ENCODE data around the gene MACROD2. TPM values are rescaled to one million over a fixed set of nuclear protein-coding genes. Genes with fewer than 3 reads are reported as not detected.

MACROD2 gene
- total RNA-seq, 4 donors from 2014 or later, result 4.0 to 14.1 (median 10.4) TPM

GRCh38 chr20:15302075-15302474, 1306.8 kb downstream of the MACROD2 start:
- TF ChIP-seq POLR2A (IDR thresholded peaks at IDR 0.05), result no peak
- no peaks in the 10 kb centered on the region for H3K4me1 ChIP-seq
- H3K27ac ChIP-seq, result no peak overlapping the region
- no peaks in the 10 kb centered on the region for H3K36me3 ChIP-seq
- no peak overlapping the region for H3K4me3 ChIP-seq
- H3K9me3 ChIP-seq, result no peaks in the 10 kb centered on the region
- 79 to 84% methylated on average over 5 of the region's 5 CpGs for WGBS, 2 donors
- no peaks in the 10 kb centered on the region for H3K27me3 ChIP-seq
- no peak for DNase-seq (ENCODE audit: low spot score in 2 of 2)

DNA sequence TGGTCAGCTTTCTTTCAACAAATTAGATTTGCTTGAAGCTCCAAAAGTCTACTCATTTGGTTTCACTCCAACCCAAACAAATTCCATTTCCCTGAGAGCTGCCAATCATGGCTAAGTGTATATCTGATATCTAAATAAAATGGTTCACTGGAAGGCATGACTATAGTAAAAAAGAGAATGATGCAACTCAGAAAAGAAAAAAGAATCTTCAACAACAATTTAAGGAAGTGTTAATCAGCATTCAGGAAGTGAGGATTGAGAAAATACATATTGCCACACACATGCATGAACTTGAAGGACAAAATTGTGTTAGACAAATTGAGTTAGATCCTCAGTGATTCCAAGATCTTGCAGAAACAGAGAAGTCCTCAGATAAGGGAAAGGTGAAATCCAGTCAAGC, 1315.0 kb downstream of the MACROD2 start:
- no peaks in the 10 kb centered on the region for H3K36me3 ChIP-seq
- no peak for DNase-seq (ENCODE audit: low spot score in 2 of 2)
- no peak for TF ChIP-seq POLR2A (IDR thresholded peaks at IDR 0.05)
- TF ChIP-seq EP300 (IDR thresholded peaks at IDR 0.05), result no peak
- TF ChIP-seq, protein P1, sequence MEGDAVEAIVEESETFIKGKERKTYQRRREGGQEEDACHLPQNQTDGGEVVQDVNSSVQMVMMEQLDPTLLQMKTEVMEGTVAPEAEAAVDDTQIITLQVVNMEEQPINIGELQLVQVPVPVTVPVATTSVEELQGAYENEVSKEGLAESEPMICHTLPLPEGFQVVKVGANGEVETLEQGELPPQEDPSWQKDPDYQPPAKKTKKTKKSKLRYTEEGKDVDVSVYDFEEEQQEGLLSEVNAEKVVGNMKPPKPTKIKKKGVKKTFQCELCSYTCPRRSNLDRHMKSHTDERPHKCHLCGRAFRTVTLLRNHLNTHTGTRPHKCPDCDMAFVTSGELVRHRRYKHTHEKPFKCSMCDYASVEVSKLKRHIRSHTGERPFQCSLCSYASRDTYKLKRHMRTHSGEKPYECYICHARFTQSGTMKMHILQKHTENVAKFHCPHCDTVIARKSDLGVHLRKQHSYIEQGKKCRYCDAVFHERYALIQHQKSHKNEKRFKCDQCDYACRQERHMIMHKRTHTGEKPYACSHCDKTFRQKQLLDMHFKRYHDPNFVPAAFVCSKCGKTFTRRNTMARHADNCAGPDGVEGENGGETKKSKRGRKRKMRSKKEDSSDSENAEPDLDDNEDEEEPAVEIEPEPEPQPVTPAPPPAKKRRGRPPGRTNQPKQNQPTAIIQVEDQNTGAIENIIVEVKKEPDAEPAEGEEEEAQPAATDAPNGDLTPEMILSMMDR (IDR thresholded peaks at IDR 0.05), result no peak
- no peak overlapping the region for H3K4me3 ChIP-seq
- no peaks in the 10 kb centered on the region for H3K4me1 ChIP-seq
- H3K9me3 ChIP-seq, result no peaks in the 10 kb centered on the region
- no peak overlapping the region for H3K27ac ChIP-seq
- H3K27me3 ChIP-seq, result no peaks in the 10 kb centered on the region

GRCh38 chr20:15316556-15316955, 1321.2 kb downstream of the MACROD2 start:
- TF ChIP-seq, protein P1 (IDR thresholded peaks at IDR 0.05), result no peak
- no peak overlapping the region for H3K4me3 ChIP-seq
- H3K9me3 ChIP-seq, result peaks cover 0 to 6% (median 0%) of the 10 kb centered on the region in 4 donors
- no peaks in the 10 kb centered on the region for H3K27me3 ChIP-seq
- no peak overlapping the region for H3K27ac ChIP-seq
- H3K36me3 ChIP-seq, result no peaks in the 10 kb centered on the region
- no peak for DNase-seq (ENCODE audit: low spot score in 2 of 2)
- no peaks in the 10 kb centered on the region for H3K4me1 ChIP-seq
- 38 to 56% methylated on average over 1 of the region's 1 CpG for WGBS, 2 donors

GRCh38 chr20:15317546-15318232, 1322.4 kb downstream of the MACROD2 start:
- Histone ChIP-seq H3K4me1 (no peaks in the 10 kb centered on the region), H3K9me3 (peaks cover 0 to 6% (median 0%) of the 10 kb centered on the region in 4 donors), H3K27me3 (no peaks in the 10 kb centered on the region), H3K4me3 (no peak overlapping the region), H3K27ac (no peak overlapping the region), H3K36me3 (no peaks in the 10 kb centered on the region)
- WGBS, 2 donors, result 79 to 86% methylated on average over 2 of the region's 2 CpGs
- TF ChIP-seq EP300 (IDR thresholded peaks at IDR 0.05), result no peak
- TF ChIP-seq, protein P1 (IDR thresholded peaks at IDR 0.05), result no peak
- TF ChIP-seq POLR2A (IDR thresholded peaks at IDR 0.05), result no peak
- no peak for DNase-seq (ENCODE audit: low spot score in 2 of 2)

GRCh38 chr20:15318682-15319081, 1323.4 kb downstream of the MACROD2 start:
- H3K9me3 ChIP-seq, result peaks cover 0 to 6% (median 0%) of the 10 kb centered on the region in 4 donors
- no peaks in the 10 kb centered on the region for H3K4me1 ChIP-seq
- no peak overlapping the region for H3K4me3 ChIP-seq
- no peaks in the 10 kb centered on the region for H3K27me3 ChIP-seq
- H3K27ac ChIP-seq, result no peak overlapping the region
- DNase-seq (ENCODE audit: low spot score in 2 of 2), result no peak
- no peaks in the 10 kb centered on the region for H3K36me3 ChIP-seq
- TF ChIP-seq, protein P1 (IDR thresholded peaks at IDR 0.05), result no peak
- TF ChIP-seq EP300 (IDR thresholded peaks at IDR 0.05) (no peak), POLR2A (IDR thresholded peaks at IDR 0.05) (no peak)

GRCh38 chr20:15319439-15319838, 1324.1 kb downstream of the MACROD2 start:
- no peaks in the 10 kb centered on the region for H3K27me3 ChIP-seq
- H3K4me3 ChIP-seq, result no peak overlapping the region
- H3K36me3 ChIP-seq, result no peaks in the 10 kb centered on the region
- no peaks in the 10 kb centered on the region for H3K4me1 ChIP-seq
- no peak overlapping the region for H3K27ac ChIP-seq
- peaks cover 0 to 6% (median 0%) of the 10 kb centered on the region in 4 donors for H3K9me3 ChIP-seq
- TF ChIP-seq EP300 (IDR thresholded peaks at IDR 0.05) (no peak), POLR2A (IDR thresholded peaks at IDR 0.05) (no peak)
- TF ChIP-seq, protein P1 (IDR thresholded peaks at IDR 0.05), result no peak
- 78 to 81% methylated on average over 2 of the region's 2 CpGs for WGBS, 2 donors
- no peak for DNase-seq (ENCODE audit: low spot score in 2 of 2)

Measured in tibial nerve (tissue), 4 donors.